ENCODE results near the gene CNN2. TPM values are rescaled to one million over a fixed set of nuclear protein-coding genes. Genes with fewer than 3 reads are reported as not detected.

Gene CNN2
- total and polyA plus RNA-seq, 2 experiments from 2014 or later, result 115 to 247 TPM

- 86% methylated on average over 26 of the region's 26 CpGs for WGBS (ENCODE audit: low lambda C conversion rate, missing lambda C conversion rate)
- H3K9me2 ChIP-seq (replicated peaks; ENCODE audit: insufficient read depth), result no peaks in the 10 kb centered on the region
- H3K27me3 ChIP-seq, result peaks cover 43% of the 10 kb centered on the region
- no peak overlapping the region for H2AFZ ChIP-seq
- no peaks in the 10 kb centered on the region for H3K36me3 ChIP-seq (replicated peaks; ENCODE audit: insufficient read depth, low read depth)
- H3K9me3 ChIP-seq (ENCODE audit: low read depth), result no peaks in the 10 kb centered on the region
- TF ChIP-seq CTCF (IDR thresholded peaks at IDR 0.05; ENCODE audit: poor library complexity) (no peak), EZH2phosphoT487 (IDR thresholded peaks at IDR 0.05; ENCODE audit: low read depth, severe bottlenecking, unreplicated experiment) (no peak), EZH2 (IDR thresholded peaks at IDR 0.05; ENCODE audit: borderline replicate concordance) (no peak)
- no peak overlapping the region for H3K4me2 ChIP-seq
- no peaks in the 10 kb centered on the region for H3K79me2 ChIP-seq
- H3K27ac ChIP-seq, result no peak overlapping the region
- no peaks in the 10 kb centered on the region for H4K20me1 ChIP-seq (ENCODE audit: insufficient read depth, poor library complexity, severe bottlenecking)
- H3K4me1 ChIP-seq (ENCODE audit: insufficient read depth), result peaks cover 11% of the 10 kb centered on the region
- H3K4me3 ChIP-seq, result no peak overlapping the region
- no peak for DNase-seq (ENCODE audit: low spot score)
Observed at GRCh38 chr19:995051-995827, 31.2 kb upstream of the CNN2 start.

- no peaks in the 10 kb centered on the region for H3K9me2 ChIP-seq (replicated peaks; ENCODE audit: insufficient read depth)
- H3K27ac ChIP-seq, result no peak overlapping the region
- TF ChIP-seq CTCF (IDR thresholded peaks at IDR 0.05; ENCODE audit: poor library complexity), result no peak
- TF ChIP-seq EZH2phosphoT487 (IDR thresholded peaks at IDR 0.05; ENCODE audit: low read depth, severe bottlenecking, unreplicated experiment), result no peak
- TF ChIP-seq EZH2 (IDR thresholded peaks at IDR 0.05; ENCODE audit: borderline replicate concordance), result peak; percentile 42
- no peak overlapping the region for H2AFZ ChIP-seq
- H3K4me2 ChIP-seq, result peak overlapping the region; percentile 85
- H4K20me1 ChIP-seq (ENCODE audit: insufficient read depth, poor library complexity, severe bottlenecking), result no peaks in the 10 kb centered on the region
- H3K4me3 ChIP-seq, result no peak overlapping the region
- peaks cover 11% of the 10 kb centered on the region for H3K4me1 ChIP-seq (ENCODE audit: insufficient read depth)
- H3K79me2 ChIP-seq, result no peaks in the 10 kb centered on the region
- H3K27me3 ChIP-seq, result peaks cover 46% of the 10 kb centered on the region
- H3K36me3 ChIP-seq (replicated peaks; ENCODE audit: insufficient read depth, low read depth), result no peaks in the 10 kb centered on the region
- H3K9me3 ChIP-seq (ENCODE audit: low read depth), result no peaks in the 10 kb centered on the region
- 22% methylated on average over 58 of the region's 64 CpGs for WGBS (ENCODE audit: low lambda C conversion rate, missing lambda C conversion rate)
- peak; percentile 88 for DNase-seq (ENCODE audit: low spot score)
Observed at GRCh38 chr19:996051-996838, 30.2 kb upstream of the CNN2 start.

- no peak overlapping the region for H3K27ac ChIP-seq
- no peaks in the 10 kb centered on the region for H3K9me2 ChIP-seq (replicated peaks; ENCODE audit: insufficient read depth)
- H2AFZ ChIP-seq, result no peak overlapping the region
- no peak overlapping the region for H3K4me2 ChIP-seq
- H3K4me1 ChIP-seq (ENCODE audit: insufficient read depth), result peaks cover 18% of the 10 kb centered on the region
- no peaks in the 10 kb centered on the region for H4K20me1 ChIP-seq (ENCODE audit: insufficient read depth, poor library complexity, severe bottlenecking)
- no peaks in the 10 kb centered on the region for H3K36me3 ChIP-seq (replicated peaks; ENCODE audit: insufficient read depth, low read depth)
- H3K9me3 ChIP-seq (ENCODE audit: low read depth), result no peaks in the 10 kb centered on the region
- TF ChIP-seq EZH2 (IDR thresholded peaks at IDR 0.05; ENCODE audit: borderline replicate concordance) (no peak), EZH2phosphoT487 (IDR thresholded peaks at IDR 0.05; ENCODE audit: low read depth, severe bottlenecking, unreplicated experiment) (no peak), CTCF (IDR thresholded peaks at IDR 0.05; ENCODE audit: poor library complexity) (no peak)
- 59% methylated on average over 6 of the region's 6 CpGs for WGBS (ENCODE audit: low lambda C conversion rate, missing lambda C conversion rate)
- no peak overlapping the region for H3K4me3 ChIP-seq
- DNase-seq (ENCODE audit: low spot score), result no peak
- H3K79me2 ChIP-seq, result no peaks in the 10 kb centered on the region
- peaks cover 53% of the 10 kb centered on the region for H3K27me3 ChIP-seq
Observed at GRCh38 chr19:998064-998463, 28.3 kb upstream of the CNN2 start.
